WTC11 (cell line): ENCODE data around the gene PRRG1.

Experiments used
- GABPB1 ChIP-seq: sonication (generic); formaldehyde crosslinking; IDR thresholded peaks from 2 replicates; pipeline ENCODE4 v1.8.1; 2023; ENCODE audit warnings: mild to moderate bottlenecking, missing genetic modification reagents
- SP1 ChIP-seq: sonication (generic); formaldehyde crosslinking; conservative IDR thresholded peaks from 2 replicates; pipeline ENCODE4 v1.8.1; 2022; ENCODE audit warnings: missing genetic modification reagents
- TF ChIP-seq, protein P1 (sequence below): fragments of 200-600 bp; IDR thresholded peaks from 2 replicates; pipeline ENCODE4 v1.8.0; 2022; ENCODE audit warnings: antibody characterized with exemption
- TF ChIP-seq, protein P2 (sequence below): sonication (generic); formaldehyde crosslinking; IDR thresholded peaks from 2 replicates; pipeline ENCODE4 v1.8.1; 2022; ENCODE audit warnings: low read depth, missing genetic modification reagents, borderline replicate concordance
- TF ChIP-seq, protein P3 (sequence below): sonication (generic); formaldehyde crosslinking; conservative IDR thresholded peaks from 2 replicates; pipeline ENCODE4 v1.8.1; 2023; ENCODE audit warnings: mild to moderate bottlenecking, low read depth, missing genetic modification reagents, moderate library complexity
- TF ChIP-seq, protein P4 (sequence below): sonication (generic); formaldehyde crosslinking; IDR thresholded peaks from 2 replicates; pipeline ENCODE4 v1.8.1; 2022; ENCODE audit warnings: missing genetic modification reagents, borderline replicate concordance

DNA sequence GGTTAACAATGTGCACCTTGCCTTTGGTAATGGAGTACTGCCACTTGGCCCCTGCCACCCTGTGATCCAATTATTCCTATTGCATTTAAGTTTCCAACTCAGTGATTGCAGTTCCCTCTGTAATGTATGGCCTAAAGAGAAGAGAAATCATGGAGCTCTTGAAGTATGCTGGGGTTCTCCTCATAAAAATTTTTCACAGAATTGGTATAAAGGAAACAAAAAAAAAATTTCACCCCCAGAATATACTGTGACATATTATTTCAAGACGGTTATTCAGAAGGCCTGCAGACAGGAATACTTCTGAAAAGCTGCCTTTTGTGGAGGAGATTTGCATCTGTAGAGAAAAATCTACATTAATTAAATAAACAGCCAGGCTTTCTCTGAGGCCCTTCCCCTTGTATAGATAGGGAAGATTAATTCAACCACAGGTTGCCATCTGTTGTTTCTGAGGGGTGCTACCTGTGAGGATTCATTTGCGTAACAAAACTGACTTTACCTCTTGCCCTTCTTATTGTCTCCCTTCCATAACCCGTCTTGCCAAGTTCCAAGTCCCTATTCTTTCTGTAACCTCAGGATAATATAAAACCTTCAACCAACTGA lies 127.5 kb downstream of the PRRG1 start:
- TF ChIP-seq, protein P1, sequence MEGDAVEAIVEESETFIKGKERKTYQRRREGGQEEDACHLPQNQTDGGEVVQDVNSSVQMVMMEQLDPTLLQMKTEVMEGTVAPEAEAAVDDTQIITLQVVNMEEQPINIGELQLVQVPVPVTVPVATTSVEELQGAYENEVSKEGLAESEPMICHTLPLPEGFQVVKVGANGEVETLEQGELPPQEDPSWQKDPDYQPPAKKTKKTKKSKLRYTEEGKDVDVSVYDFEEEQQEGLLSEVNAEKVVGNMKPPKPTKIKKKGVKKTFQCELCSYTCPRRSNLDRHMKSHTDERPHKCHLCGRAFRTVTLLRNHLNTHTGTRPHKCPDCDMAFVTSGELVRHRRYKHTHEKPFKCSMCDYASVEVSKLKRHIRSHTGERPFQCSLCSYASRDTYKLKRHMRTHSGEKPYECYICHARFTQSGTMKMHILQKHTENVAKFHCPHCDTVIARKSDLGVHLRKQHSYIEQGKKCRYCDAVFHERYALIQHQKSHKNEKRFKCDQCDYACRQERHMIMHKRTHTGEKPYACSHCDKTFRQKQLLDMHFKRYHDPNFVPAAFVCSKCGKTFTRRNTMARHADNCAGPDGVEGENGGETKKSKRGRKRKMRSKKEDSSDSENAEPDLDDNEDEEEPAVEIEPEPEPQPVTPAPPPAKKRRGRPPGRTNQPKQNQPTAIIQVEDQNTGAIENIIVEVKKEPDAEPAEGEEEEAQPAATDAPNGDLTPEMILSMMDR, result no peak
- TF ChIP-seq SP1 (no peak), GABPB1 (no peak)
- TF ChIP-seq, protein P2, sequence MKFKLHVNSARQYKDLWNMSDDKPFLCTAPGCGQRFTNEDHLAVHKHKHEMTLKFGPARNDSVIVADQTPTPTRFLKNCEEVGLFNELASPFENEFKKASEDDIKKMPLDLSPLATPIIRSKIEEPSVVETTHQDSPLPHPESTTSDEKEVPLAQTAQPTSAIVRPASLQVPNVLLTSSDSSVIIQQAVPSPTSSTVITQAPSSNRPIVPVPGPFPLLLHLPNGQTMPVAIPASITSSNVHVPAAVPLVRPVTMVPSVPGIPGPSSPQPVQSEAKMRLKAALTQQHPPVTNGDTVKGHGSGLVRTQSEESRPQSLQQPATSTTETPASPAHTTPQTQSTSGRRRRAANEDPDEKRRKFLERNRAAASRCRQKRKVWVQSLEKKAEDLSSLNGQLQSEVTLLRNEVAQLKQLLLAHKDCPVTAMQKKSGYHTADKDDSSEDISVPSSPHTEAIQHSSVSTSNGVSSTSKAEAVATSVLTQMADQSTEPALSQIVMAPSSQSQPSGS (CRISPR knock-in tag), result no peak
- TF ChIP-seq, protein P3, sequence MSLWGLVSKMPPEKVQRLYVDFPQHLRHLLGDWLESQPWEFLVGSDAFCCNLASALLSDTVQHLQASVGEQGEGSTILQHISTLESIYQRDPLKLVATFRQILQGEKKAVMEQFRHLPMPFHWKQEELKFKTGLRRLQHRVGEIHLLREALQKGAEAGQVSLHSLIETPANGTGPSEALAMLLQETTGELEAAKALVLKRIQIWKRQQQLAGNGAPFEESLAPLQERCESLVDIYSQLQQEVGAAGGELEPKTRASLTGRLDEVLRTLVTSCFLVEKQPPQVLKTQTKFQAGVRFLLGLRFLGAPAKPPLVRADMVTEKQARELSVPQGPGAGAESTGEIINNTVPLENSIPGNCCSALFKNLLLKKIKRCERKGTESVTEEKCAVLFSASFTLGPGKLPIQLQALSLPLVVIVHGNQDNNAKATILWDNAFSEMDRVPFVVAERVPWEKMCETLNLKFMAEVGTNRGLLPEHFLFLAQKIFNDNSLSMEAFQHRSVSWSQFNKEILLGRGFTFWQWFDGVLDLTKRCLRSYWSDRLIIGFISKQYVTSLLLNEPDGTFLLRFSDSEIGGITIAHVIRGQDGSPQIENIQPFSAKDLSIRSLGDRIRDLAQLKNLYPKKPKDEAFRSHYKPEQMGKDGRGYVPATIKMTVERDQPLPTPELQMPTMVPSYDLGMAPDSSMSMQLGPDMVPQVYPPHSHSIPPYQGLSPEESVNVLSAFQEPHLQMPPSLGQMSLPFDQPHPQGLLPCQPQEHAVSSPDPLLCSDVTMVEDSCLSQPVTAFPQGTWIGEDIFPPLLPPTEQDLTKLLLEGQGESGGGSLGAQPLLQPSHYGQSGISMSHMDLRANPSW, result no peak
- TF ChIP-seq, protein P4, sequence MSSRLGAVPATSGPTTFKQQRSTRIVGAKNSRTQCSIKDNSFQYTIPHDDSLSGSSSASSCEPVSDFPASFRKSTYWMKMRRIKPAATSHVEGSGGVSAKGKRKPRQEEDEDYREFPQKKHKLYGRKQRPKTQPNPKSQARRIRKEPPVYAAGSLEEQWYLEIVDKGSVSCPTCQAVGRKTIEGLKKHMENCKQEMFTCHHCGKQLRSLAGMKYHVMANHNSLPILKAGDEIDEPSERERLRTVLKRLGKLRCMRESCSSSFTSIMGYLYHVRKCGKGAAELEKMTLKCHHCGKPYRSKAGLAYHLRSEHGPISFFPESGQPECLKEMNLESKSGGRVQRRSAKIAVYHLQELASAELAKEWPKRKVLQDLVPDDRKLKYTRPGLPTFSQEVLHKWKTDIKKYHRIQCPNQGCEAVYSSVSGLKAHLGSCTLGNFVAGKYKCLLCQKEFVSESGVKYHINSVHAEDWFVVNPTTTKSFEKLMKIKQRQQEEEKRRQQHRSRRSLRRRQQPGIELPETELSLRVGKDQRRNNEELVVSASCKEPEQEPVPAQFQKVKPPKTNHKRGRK (CRISPR knock-in tag), result no peak
